CD4-positive, alpha-beta T cell treated with Interleukin-1 beta for 1 hour (primary cell): ENCODE results near the gene SCN3B.

Source experiments
- DNase-seq, 2 donors: peaks; one replicate each; pipeline ENCODE4 v3.0.0-alpha.2; 2020 to 2022

Gene SCN3B, protein sequence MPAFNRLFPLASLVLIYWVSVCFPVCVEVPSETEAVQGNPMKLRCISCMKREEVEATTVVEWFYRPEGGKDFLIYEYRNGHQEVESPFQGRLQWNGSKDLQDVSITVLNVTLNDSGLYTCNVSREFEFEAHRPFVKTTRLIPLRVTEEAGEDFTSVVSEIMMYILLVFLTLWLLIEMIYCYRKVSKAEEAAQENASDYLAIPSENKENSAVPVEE

DNA sequence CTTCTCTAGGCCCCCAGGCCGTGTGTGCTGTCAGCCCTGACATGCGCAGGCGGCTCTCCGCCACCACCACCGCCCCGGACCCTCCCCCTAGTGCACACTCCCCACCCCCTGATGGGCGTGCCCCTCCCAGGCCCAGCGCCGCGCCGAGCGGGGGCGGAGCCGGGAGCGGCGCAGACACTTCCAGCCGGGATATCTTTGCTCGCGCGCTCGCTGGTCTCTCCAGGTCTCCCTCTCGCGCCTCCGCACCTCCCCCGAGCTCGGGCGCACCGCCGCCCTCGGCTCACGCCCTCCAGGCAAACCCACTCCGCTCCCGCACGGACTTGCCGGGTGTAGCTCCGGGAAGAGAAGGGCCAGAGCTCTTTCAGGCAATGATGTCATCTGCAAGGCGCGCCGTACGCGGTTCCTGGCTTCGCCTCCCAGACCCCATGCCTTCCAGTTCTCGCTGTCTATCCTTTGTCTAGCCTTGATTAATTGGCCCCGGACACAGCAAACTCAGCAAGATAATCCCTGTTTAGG is at the start of gene SCN3B:
Gene SCN3B (minus strand): TSS at position 59 of the 516 bp plus-strand sequence. CDS start 823 bp downstream, outside the sequence.
- DNase-seq: no peak

DNA sequence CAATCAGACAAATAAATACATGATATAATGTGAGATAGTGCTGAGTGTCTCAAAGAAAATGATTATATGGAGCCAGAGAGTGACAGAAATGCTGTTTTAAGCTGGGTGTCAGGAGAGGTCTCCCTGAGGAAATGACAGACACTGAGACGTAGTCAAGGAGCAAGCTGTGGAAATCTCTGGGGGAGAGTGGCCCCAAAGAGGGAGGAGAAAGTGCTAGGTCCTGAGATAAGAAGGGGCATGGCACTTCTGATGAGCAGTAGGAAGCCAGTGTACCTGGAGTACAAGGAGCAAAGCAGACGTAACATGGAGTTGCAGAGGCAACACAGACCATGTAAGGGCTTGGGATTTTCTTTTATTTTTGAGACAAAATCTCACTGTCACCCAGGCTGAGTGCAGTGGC is 48.3 kb upstream of the SCN3B start:
- DNase-seq: no peak

DNA sequence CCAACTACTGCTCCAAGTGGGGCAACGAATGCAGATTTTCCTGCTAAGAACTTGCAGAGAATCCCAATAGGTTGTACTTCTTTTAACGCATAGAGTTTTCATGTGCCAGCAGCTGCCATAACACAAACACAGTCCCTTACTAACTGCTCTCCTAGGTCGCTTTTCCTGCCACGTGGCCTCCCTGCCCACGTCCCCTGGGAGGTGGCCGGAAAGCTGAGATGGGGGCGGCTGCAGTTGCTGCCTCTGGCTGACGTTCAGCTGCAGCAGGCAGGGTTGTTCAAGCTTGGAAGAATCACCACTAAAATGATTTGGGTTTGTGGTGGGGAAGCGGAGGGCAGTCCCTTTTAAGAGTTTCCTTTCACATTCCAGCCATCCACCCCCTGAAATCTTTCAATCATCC is 47.7 kb upstream of the SCN3B start:
- no peak for DNase-seq

DNA sequence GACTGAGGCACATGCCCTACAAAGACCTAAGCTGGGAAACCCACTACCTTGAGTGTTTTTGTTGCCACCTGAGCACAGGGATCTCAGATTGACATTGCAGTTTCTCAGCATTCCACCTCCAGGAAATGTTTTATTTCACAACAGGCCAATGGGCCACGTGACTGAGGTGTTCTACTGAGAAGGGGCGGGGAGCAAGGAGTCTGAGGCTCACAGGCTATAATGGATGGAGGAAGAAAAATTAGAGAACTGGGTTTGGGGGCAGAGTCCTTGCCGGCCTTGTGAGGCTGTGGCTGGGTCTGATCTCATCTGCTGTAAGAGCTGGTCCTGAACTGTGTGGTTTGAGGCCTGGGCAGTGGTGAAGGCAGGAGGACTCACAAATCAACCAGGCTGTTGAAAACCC is 46.3 kb upstream of the SCN3B start:
- no peak for DNase-seq

- no peak for DNase-seq
Observed at GRCh38 chr11:123698546-123699127, 44.2 kb upstream of the SCN3B start.

DNA sequence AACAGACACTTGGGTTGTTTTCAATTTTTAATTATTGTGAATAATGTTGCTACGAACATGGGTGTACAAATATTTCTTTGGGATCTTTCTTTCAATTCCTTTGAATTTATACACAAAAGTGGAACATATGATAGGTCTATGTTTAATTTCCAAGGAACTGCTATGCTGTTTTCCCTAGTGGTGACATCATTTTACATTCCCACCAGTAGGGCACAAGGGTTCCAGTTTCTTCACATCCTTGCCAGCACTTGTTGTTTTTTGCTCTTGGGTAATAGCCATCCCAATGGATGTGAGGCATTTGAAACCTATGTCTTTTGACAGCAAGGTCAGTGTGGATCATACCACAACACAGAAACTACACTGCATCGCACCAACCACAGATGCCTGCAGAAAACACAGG is 41.8 kb upstream of the SCN3B start:
- no peak for DNase-seq

DNA sequence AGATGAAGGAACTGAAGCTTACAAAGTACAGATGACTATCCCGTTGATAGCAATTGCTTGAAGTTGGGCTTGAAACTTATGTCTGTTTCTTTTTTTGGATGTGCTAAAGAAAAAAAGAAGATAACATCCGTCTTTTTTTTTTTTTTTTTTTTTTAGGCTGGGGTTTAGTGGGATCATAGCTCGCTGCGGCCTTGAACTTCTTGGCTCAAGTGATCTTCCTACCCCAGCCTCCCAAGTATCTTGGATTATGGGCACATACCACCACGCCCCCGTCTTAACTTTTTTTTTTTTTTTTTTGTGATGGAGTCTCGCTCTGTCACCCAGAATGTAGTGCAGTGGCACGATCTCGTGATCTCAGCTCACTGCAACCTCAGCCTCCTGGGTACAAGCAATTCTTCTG is 40.8 kb upstream of the SCN3B start:
- no peak for DNase-seq

DNA sequence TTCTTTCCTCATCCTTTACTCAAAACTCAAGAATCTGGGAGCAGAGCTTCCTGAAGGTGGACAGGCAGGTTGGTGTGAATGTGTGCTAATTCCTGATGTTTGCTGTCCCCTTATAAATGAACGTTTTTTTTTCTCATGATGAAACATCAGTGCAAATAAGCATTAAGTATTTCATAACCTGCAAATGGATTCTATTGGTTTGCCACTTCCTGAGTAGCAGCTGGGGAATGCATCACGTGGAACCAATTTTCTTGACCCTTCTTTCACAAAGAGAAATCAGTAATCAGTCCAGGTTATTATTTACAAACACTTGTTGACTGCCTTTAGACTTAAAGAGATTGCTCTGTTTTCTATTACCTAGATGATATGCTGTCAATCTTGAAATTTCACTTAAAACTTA is 40.1 kb upstream of the SCN3B start:
- DNase-seq: no peak

DNA sequence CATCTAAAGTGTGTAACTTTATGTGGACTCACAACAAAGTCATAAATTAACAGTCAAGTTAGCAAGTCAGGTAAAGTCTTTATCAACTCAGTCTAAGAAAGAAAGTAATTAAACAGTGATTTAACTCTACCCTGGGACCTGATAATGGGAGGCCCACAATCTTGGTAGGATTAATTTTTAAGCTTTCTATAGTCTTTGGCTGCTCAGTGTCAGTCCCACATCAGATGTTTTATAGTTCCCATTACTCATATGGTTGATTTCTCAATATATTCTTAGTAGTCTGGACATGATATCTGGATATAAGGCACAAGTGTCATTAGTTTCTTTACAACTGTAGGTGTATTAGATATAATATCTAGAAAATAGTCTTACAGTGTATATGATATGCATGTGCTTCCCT is 38.5 kb upstream of the SCN3B start:
- no peak for DNase-seq

DNA sequence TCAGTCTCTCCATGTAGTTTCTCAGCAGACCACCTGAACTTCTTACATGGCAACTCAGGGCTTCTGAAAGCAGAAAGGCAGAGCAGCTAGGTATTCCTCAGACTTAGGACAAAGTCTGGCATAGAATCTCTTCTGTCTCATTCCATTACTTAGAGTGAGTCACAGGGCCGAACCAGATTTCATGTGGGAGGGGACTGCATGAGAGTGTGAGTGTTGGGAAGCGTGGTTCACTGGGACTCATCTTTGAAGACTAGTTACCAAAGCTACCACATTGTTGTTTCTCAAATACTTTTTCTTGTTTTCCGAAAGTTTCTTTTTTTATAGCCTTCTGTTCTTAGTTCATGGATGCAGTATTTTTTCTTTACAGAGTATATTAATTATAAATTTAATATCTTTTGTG is 36.1 kb upstream of the SCN3B start:
- DNase-seq: no peak

- no peak for DNase-seq
Observed at GRCh38 chr11:123684601-123685000, 30.2 kb upstream of the SCN3B start.

DNA sequence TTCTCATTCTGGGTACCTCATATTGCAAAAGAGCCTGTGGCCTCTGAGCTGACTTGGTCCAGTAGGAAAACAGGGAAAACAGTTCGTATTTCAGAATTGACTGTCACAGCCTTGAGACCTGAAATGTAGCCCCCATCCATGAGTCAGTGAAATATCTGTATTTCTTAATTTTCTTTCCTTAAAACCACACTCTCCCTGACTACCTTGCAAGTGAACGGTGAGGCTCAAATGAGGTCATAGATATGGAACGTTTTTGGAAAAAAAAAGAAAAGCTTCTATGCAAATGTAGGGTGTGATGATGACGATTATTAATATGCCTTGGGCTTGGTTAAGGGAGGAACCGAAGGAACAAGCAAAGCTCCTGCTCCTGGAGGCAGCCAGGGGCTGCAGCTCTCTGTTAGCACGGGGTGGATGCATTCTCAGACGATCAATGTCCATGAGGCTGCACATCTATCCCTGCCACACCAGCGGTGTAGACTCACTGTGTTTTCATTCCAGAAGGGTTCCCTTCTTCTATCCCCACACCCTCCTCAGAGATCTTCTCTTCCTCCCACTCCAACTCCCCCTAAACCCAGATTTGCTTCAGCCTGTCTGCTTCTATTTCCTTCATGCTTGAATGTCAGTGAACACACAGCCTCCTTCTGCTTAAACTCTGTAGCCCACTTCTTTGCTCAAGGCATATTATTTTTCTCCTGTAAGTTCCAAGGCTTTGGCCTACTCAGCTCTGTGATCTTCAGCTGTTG is 29.2 kb upstream of the SCN3B start:
- DNase-seq: no peak

- DNase-seq: no peak
Observed at GRCh38 chr11:123682696-123683410, 28.4 kb upstream of the SCN3B start.

GRCh38 chr11:123681030-123681429 is 26.6 kb upstream of the SCN3B start:
- DNase-seq: peak in 1 of 2 donors; percentile 20

GRCh38 chr11:123678246-123678645 is 23.8 kb upstream of the SCN3B start:
- no peak for DNase-seq

GRCh38 chr11:123677510-123677909 is 23.1 kb upstream of the SCN3B start:
- no peak for DNase-seq

DNA sequence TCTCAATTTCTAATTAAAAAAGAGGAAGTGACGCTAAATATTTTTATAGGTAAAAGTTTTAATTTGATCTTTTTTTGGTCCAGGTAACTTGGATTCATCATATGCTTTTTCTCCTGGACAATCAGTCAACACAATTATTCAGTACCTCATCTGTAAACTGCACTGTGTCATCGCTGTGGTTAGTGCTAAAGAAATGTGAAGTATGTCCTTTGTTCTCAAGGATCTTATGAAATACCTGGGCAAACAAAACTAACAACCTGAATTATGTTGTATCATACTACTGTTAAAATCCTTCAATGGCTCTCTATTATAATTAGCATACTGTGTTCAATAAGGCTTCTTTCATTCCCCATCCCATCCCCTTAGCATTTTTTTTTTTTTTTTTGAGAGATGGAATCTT is 19.9 kb upstream of the SCN3B start:
- DNase-seq: no peak

DNA sequence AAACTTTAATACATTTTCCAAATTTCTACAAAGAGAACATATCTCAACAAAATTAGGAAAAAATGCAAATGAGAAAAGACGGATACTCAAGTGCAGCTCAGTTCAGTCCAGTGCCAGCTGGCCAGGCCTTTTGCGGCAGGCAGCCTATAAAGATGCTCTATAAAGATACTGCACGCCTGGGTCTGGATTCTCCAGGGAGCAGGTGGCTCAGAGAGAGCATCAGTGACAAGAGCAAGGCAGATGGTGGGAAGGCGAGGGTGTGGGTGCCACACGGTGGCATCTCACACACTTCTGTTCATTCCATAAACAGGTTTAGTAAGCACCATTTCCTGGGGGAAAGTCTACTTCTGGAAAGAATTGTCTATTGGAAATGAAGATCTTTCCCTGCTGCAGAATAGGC is 18.1 kb upstream of the SCN3B start:
- DNase-seq: no peak

GRCh38 chr11:123671534-123671933 is 17.1 kb upstream of the SCN3B start:
- no peak for DNase-seq

GRCh38 chr11:123670081-123670480 is 15.7 kb upstream of the SCN3B start:
- DNase-seq: no peak

GRCh38 chr11:123665306-123665705 is 10.9 kb upstream of the SCN3B start:
- DNase-seq: no peak

DNA sequence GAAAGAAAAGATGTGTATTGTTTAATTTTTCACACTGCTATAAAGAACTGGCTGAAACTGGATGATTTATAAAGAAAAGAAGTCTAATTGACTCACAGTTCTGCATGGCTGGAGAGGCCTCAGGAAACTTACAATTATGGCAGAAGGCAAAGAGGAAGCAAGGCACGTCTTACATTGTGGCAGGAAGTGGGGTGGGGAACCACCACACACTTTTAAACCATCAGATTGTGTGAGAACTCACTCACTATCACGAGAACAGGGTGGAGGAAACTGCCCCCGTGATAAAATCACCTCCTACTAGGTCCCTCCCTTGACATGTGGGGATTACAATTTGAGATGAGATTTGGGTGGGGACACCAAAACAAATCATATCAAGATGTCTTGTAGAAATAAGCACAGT is 5.5 kb upstream of the SCN3B start:
- DNase-seq: peak in 1 of 2 donors; percentile 10

- DNase-seq: no peak
Observed at GRCh38 chr11:123659311-123659710, 4.9 kb upstream of the SCN3B start.
